Upper lobe of left lung (tissue), 6 donors: ENCODE results near the gene ATP12A. TPM values are rescaled to one million over a fixed set of nuclear protein-coding genes. Genes with fewer than 3 reads are reported as not detected.
A peak's percentile ranks its signal among the peaks of the same experiment; 100 is the strongest.

Experiments
- ATAC-seq, 2 donors: fragments of 200-7000 bp; cut with Tn5 transposase; one replicate each; pipeline ENCODE4 v1.9.1; 2022; ENCODE audit warnings: mild to moderate bottlenecking in 2 of 2, moderate library complexity in 2 of 2; ENCODE audit not compliant: low FRiP score in 2 of 2
- DNase-seq, 2 donors: peaks; one replicate each; pipeline ENCODE4 v3.0.0-alpha.2; 2019 to 2020
- H3K27ac ChIP-seq, 4 donors: fragments of 200-600 bp; sonication (generic); one replicate each; pipeline ENCODE4 v1.5.1; 2016 to 2019
- H3K27me3 ChIP-seq, 4 donors: fragments of 200-600 bp; sonication (generic); one replicate each; pipeline ENCODE4 v1.5.1; 2017 to 2019
- H3K36me3 ChIP-seq, 4 donors: fragments of 200-600 bp; sonication (generic); one replicate each; pipeline ENCODE4 v1.5.1; 2016 to 2019
- H3K4me1 ChIP-seq, 4 donors: fragments of 200-600 bp; sonication (generic); one replicate each; pipeline ENCODE4 v1.5.1; 2018 to 2019
- H3K4me3 ChIP-seq, 4 donors: fragments of 200-600 bp; sonication (generic); one replicate each; pipeline ENCODE4 v1.5.1; 2017 to 2019; ENCODE audit warnings: mild to moderate bottlenecking in 2 of 4, moderate library complexity in 1 of 4
- H3K9me3 ChIP-seq, 4 donors: fragments of 200-600 bp; sonication (generic); one replicate each; pipeline ENCODE4 v1.5.1; 2018 to 2019
- EP300 ChIP-seq, 4 donors: sonication (generic); formaldehyde crosslinking; IDR thresholded peaks; one replicate each; pipeline ENCODE4 v1.5.1; 2017; ENCODE audit warnings: antibody characterized with exemption in 4 of 4, control low read depth in 2 of 4
- POLR2A ChIP-seq, 4 donors: fragments of 450-650 bp; IDR thresholded peaks; one replicate each; pipeline ENCODE4 v1.5.1; 2016 to 2017; ENCODE audit warnings: antibody characterized with exemption in 4 of 4, mild to moderate bottlenecking in 2 of 4
- POLR2AphosphoS5 ChIP-seq, 2 donors: sonication (generic); formaldehyde crosslinking; IDR thresholded peaks; one replicate each; pipeline ENCODE4 v1.5.1; 2017; ENCODE audit warnings: antibody characterized with exemption in 2 of 2
- WGBS, 2 donors: methylation state at CpG; one replicate each; pipeline ENCODE4 v1.1.5; 2017 to 2018; 5-methylcytosine and 5-hydroxymethylcytosine counted together
- total RNA-seq, 6 donors: library from RNA; depleted of rRNA in 4 of 6; stranded (reverse); fragments of >200 nt in 4 of 6; gene quantifications; one replicate each; pipeline versions ENCODE4 v1.1.0 to v1.2.1, GENCODE V29; 2016 to 2021
- TF ChIP-seq, protein P1 (sequence below), 6 experiments: fragments of 450-650 bp in 4 of 6; fragments of 200-600 bp in 2 of 6; sonication (generic) in 2 of 6; IDR thresholded peaks; one replicate each; pipeline ENCODE4 v1.5.1; 2016 to 2019; ENCODE audit warnings: antibody characterized with exemption in 6 of 6
- donor health status: DM: no; HTN: no; CAD: no; lungs with moderate emphysema.
- donor health status: DM: no; HTN: yes; CAD: no; lungs with severe emphysema.

ATP12A gene
- total RNA-seq, 6 donors from 2014 or later, result 0.22 to 10.0 (median 0.34) TPM; not detected in 1

DNA sequence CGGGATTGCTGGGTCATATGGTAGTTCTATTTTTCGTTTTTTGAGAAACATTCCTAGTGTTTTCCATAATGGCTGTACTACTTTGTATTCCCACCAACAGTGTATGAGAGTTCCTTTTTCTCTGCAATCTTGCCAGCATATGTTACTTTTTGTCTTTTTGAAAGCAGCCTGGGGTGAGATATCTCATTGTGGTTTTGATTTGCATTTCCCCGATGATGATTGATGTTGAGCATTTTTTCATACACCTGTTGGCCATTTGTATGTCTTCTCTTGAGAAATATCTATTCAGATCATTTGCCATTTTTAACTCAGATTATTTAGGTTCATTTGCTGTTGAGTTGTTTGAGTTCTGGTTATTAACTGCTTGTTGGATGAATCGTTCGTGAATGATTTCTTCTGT lies 18.5 kb upstream of the ATP12A start:
- Histone ChIP-seq H3K27me3 (no peaks in the 10 kb centered on the region), H3K4me3 (no peak overlapping the region), H3K9me3 (no peaks in the 10 kb centered on the region), H3K36me3 (no peaks in the 10 kb centered on the region), H3K4me1 (no peaks in the 10 kb centered on the region), H3K27ac (no peak overlapping the region)
- TF ChIP-seq EP300 (IDR thresholded peaks at IDR 0.05) (no peak), POLR2A (IDR thresholded peaks at IDR 0.05) (no peak), POLR2AphosphoS5 (IDR thresholded peaks at IDR 0.05) (no peak)
- TF ChIP-seq, protein P1, sequence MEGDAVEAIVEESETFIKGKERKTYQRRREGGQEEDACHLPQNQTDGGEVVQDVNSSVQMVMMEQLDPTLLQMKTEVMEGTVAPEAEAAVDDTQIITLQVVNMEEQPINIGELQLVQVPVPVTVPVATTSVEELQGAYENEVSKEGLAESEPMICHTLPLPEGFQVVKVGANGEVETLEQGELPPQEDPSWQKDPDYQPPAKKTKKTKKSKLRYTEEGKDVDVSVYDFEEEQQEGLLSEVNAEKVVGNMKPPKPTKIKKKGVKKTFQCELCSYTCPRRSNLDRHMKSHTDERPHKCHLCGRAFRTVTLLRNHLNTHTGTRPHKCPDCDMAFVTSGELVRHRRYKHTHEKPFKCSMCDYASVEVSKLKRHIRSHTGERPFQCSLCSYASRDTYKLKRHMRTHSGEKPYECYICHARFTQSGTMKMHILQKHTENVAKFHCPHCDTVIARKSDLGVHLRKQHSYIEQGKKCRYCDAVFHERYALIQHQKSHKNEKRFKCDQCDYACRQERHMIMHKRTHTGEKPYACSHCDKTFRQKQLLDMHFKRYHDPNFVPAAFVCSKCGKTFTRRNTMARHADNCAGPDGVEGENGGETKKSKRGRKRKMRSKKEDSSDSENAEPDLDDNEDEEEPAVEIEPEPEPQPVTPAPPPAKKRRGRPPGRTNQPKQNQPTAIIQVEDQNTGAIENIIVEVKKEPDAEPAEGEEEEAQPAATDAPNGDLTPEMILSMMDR (IDR thresholded peaks at IDR 0.05), result no peak
- DNase-seq (no peak), ATAC-seq (no peak)
- WGBS, 2 donors, result 61 to 86% methylated on average over 5 of the region's 5 CpGs

DNA sequence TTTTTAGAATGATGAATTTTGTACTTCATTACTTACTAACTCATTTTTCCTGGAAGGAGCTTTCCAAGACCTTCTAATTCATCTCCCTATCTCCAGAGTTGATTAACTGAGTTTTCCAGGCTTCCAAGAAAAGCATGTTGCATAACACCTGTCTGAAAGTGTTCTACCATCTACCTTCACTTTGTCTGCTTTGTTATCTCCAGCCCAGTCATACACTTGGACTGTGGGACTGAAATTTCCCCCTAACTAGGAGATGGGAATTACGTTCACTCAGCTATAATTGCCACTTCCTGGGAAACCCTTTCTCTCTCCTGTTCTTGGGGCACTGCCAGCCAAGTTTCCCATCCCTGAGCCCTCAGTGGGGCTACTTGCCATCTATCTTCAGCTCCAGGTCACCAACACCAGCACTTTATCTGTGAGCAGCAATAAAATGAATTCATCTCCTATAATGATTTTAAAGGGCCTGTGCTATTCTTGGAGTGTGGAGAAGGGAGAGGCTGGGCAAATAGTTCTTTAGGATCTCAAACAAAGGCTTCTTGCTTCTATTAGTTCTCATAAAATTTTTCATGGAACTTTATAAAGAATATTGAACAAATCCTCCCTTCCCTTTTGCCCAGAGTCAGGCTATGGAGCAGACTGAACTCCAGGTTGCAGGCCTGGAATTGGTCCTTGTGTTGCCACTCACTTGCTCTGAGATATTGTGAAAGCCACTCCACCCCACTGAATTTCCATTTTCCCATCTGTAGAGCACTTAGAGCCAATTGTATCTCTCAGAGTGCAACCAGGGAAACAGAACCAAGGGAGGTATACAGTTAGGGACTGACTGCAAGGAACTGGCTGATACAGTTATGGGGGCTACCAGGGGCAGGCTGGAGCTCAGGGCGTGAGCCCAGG lies 17.8 kb upstream of the ATP12A start:
- Histone ChIP-seq H3K9me3 (no peaks in the 10 kb centered on the region), H3K4me1 (no peaks in the 10 kb centered on the region), H3K36me3 (no peaks in the 10 kb centered on the region), H3K27me3 (no peaks in the 10 kb centered on the region), H3K27ac (no peak overlapping the region), H3K4me3 (no peak overlapping the region)
- DNase-seq, result no peak
- 90 to 95% methylated on average over 2 of the region's 2 CpGs for WGBS, 2 donors
- ATAC-seq, result peak in 1 of 2 donors; percentile 71
- no peak for TF ChIP-seq EP300 (IDR thresholded peaks at IDR 0.05)
- TF ChIP-seq, protein P1 (IDR thresholded peaks at IDR 0.05), result no peak

- TF ChIP-seq EP300 (IDR thresholded peaks at IDR 0.05) (no peak), POLR2AphosphoS5 (IDR thresholded peaks at IDR 0.05) (no peak), POLR2A (IDR thresholded peaks at IDR 0.05) (no peak)
- TF ChIP-seq, protein P1 (IDR thresholded peaks at IDR 0.05), result no peak
- Histone ChIP-seq H3K9me3 (no peaks in the 10 kb centered on the region), H3K4me3 (no peak overlapping the region)
Observed at GRCh38 chr13:24663089-24663395, 17.2 kb upstream of the ATP12A start.

GRCh38 chr13:24663586-24663985 lies 16.6 kb upstream of the ATP12A start:
- ATAC-seq, result no peak
- 88 to 100% methylated on average over 1 of the region's 1 CpG for WGBS, 2 donors
- no peak for TF ChIP-seq EP300 (IDR thresholded peaks at IDR 0.05)
- TF ChIP-seq, protein P1 (IDR thresholded peaks at IDR 0.05), result no peak
- TF ChIP-seq POLR2A (IDR thresholded peaks at IDR 0.05), result no peak
- TF ChIP-seq POLR2AphosphoS5 (IDR thresholded peaks at IDR 0.05), result no peak

More at GRCh38 chr13:24663089-24663395, 17.2 kb upstream of the ATP12A start:
- Histone ChIP-seq H3K27ac (no peak overlapping the region), H3K27me3 (no peaks in the 10 kb centered on the region), H3K4me1 (no peaks in the 10 kb centered on the region), H3K36me3 (no peaks in the 10 kb centered on the region)
- ATAC-seq (no peak), DNase-seq (no peak)
- WGBS, 2 donors, result 83 to 88% methylated on average over 4 of the region's 4 CpGs

More at GRCh38 chr13:24663586-24663985, 16.6 kb upstream of the ATP12A start:
- Histone ChIP-seq H3K27me3 (no peaks in the 10 kb centered on the region), H3K4me1 (no peaks in the 10 kb centered on the region), H3K27ac (no peak overlapping the region), H3K36me3 (no peaks in the 10 kb centered on the region), H3K4me3 (no peak overlapping the region), H3K9me3 (no peaks in the 10 kb centered on the region)
- no peak for DNase-seq
